HK-2 (cell line): Measurements from ENCODE around the gene ABTB2.
A peak's percentile ranks its signal among the peaks of the same experiment; 100 is the strongest.

Source experiments
- DNase-seq: peaks from one replicate; pipeline ENCODE4 v3.0.0-alpha.2; 2018; ENCODE audit not compliant: unreplicated experiment

The ABTB2 gene

DNA sequence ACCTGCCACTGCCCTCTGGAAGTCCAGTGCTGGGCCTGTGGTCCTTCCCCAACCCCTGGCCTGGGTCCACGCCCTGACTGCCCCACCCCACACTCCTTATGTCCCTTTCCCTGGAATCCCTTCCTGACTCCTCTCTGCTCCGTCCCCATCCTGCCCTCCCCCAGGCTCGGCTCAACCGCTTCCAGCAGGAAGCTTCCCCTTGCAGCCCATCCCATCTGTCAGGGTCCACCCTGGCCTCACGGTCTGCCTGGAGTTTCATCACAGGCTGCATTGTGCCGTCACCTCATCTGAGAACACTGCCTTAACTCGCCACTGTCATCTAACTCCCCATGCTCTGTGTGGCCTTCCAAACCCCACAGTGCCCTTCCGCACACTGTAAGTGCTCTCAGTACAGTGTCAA lies 188.1 kb downstream of the ABTB2 start:
- DNase-seq, result no peak

DNA sequence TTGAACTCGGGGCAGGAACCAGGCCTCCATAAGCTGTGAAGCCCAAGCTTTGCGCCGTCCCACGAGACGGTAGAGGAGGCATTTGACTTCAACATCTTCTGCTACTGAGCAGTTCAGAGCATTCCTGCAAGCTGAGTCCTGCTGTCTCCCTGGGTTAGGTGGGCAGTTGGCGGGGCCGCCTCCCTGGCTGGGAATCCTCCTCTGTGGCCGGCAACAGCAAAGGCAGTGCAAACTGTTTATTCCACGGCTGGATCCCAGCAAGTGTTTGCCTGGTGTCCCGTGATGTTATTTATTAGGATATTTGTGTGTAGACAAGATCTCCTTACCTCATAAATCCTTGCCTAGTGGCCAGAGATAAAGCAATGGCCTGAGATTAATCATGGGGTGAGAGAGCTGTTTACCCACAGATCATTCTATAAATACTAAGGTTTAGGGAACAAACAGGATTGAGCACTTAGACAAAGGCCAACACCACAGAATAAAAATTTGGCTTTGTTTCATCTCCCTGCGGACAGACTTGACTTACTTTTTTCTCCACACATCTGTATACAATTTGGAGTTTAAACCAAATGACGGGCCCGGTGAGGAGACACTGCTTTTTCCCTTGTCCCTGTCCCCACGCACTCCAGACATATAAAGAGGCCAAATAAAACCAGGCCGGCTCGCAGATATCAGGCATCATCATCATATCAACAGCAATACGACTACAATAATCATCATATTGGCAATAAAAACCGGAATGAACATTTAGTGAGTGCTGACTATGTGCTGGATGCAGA lies 189.0 kb downstream of the ABTB2 start:
- no peak for DNase-seq

DNA sequence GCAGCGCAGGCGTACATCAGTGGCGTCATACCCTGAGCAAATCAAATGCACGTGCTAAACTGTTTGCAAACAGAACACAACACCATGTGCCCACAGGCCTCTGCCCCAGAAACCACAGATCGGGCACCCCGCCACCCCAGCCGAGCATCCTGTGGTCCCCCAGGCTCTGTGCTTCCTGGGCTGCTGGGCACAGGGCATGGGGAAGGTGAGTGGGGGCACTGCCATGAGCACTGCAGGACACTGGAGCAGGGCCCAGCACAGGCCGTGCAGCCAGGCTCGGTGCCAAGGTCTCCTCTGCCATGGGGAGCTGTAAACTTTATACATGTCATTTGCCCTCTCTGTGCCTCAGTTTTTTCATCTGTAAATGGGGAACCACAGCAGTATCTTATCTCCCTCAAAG lies 189.8 kb downstream of the ABTB2 start:
- DNase-seq, result no peak

DNA sequence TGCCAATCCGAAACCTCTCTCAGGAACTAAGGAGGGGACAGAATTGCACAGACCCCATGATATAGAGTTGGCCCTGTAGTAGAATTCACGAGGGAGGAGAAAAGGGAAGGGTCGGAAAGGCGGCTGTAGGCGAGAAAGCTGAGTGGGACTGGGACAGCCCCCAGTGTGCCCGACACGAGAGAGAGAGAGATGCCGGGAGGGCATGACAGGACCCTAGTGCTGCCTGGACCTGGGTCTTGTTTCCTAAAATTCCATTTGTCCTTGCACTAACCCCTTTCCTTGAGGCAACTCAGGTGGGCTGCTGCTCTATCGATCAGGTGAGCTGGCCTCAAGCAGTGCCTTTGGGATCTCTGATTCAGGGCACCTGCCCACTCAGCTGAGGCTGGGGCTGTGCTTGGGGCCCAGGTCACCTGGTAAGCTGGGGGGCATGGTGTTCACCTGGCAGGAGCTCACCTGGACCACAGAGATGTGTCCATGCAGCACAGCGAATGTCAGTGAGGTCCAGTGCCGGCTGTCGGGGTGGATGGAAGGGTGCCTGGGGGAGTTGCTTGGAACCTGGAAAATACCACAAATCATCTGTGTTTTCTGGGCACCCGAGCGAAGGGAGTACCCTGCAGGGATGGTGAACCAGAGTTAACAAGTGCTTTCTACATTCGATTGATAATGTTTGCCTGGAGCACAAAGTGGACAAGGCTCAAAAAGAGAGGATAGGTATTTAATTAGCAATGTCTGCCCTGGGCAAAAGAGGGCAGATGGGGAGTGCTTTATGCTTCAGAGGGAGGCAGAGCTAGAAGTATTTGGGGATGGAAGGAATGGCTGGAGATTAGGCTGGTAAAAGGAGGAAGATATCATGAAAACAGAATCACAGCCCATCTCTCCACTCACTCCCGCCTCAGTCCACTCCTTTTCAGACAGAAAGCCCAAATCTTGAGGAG lies 190.7 kb downstream of the ABTB2 start:
- no peak for DNase-seq

DNA sequence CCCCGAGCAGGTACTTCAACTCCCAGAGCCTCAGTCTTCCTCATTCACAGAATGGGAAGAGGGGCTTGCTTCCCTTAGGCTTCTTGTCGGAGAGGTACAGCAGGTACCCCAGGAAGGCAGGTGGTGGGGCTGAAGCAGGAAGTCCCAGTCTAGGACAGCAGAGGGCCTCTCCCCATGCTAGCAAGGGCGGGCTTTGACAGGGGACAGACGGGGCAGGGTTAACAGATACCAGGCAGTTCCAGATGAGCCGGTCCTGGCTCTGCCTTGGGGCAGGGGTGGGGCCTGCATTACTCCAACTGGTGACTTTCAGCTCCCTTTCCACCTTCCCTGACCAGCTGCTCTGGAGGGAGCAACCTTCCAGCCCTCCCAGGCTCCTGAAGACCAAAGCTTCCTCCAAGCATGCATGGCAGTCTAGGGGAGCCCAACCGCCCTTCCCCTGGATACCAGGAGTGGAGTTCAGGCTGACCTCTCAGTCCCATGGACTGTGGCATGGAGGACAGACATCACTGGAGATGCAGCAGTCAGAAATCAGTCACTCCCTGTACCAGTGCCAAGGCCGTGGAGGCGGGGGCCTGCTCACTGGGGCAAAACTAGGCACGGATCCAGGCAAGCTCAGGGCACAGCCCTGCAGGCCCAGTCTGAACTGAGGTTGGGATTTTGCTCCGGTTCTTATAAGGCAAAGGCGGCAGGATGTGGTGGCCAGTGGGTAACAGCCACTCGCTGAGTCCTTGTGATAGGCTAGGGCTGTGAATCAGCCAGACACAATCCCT lies 191.8 kb downstream of the ABTB2 start:
- DNase-seq, result no peak

DNA sequence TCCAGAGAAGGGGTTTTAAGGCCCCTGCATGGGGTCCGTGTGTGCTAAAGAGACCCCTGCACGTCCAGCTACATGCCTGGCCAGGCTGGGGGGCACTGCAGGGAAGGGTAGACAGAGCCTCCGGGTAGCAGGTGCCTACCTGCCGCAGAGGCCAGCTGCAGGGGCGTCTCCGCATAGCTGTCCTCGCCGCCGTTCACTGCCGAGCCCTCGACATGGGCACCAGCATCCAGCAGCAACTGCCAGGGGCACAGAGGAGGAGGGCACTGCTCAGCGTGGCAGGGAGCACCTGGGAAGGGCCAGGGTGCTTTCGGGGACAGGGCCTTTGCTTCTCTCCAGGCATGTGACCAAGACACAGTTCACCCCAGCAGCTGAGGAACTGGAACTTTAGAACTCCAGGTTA lies 192.7 kb downstream of the ABTB2 start:
- no peak for DNase-seq

DNA sequence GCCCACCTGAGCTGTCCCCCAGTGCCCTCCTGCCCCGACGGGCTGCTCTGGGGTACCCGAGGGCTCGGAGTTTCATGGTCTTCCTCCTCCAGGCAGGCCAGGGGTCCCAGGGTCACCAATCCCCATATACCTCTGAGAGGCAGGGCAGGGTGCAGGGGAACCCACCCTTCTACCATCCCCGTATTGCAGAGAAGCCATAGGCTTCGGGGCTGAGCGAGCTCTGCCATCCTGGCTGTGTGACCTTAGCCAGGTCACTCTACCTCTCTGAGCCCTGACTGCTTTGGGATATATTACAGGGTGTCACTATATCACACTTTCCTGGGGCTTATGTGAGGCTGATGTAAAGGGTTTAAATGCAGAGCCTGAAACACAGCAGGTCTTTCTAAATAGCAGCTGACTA lies 195.0 kb downstream of the ABTB2 start:
- no peak for DNase-seq

DNA sequence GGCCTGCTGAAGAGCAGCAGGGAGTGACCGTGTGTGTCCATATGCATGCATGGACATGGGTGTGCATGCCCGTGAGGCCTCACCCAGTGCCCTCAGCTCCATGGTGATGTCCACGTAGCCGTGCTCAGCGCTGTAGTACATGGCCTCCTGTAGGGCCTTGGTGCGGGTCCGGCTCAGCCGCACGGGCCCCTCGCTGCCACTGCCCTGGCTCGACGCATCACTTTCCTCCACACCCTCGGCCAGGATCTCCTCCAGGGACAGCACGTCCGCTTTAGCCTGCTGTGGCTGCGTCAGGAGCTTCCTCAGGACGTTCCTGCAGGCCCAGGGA lies 195.4 kb downstream of the ABTB2 start:
- no peak for DNase-seq

DNA sequence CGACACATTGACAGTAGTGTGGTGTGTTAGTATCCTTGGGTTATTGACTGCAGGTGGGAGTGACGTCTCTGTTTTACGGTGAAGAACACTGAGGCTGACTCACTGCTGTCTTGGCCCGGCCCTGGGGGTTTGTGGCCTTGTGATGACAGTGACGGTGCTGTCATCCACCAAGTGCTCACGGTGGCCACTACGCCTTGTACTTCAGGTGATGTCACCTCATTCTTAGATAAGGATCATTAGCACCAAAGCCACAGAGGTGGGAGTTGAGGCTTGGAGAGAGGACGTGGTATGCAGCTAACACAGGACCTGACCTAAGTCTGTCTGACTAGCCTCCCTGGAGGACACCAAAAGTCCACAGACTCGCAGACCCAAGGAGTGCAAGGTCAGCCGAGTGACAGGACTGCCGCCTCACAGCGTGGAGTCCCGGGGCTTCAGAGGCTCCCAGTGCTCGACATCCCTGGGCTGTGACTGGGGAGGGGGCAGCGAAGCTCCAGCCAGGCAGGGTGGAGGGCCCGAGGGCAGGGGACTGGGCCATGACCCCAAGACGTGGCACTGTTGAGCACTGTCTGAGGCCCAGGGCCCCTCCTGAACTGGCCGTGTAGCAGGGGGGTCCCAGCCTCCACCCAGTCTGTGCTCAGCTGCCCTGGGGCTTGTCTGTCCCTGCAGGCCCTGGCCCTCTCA lies 195.9 kb downstream of the ABTB2 start:
- peak; percentile 82 for DNase-seq

DNA sequence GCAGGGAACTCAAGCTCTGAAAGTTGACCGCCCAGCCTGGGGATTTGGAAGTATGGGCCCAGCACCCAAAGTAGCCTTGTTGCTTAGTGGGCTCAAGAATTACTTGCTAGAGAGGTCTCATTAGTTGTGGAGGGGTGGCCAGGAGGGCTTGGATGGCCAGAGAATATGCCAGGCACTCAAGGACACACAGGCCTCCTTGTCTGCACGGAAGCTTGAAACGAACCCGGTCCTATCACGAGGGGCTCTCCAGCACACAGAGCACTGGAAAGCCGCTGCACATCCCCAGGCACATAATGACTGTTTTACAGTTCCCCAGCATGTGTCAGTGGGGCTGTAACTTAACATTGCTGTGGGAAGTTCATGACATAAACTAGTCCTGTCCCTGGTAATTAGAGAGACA lies 196.4 kb downstream of the ABTB2 start:
- DNase-seq, result no peak

DNA sequence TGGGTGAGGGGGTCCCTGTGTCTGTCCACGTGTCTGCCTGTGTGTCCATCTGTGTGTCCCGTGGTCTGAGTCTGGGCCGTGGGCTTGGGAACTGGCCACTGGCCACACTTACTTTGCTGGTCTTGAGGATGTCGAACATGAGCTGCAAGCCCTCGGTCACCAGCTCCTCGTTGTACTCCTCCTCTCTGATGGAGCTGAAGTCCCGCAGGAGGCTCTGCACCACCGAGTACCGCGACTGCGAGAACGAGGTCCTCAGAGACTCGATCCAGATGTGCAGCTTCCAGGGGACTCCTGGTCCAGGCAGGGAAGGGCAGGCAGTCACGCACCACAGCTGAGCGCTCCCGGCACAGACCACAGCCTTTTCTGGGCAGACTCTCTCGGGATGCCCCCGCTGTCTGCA lies 197.0 kb downstream of the ABTB2 start:
- no peak for DNase-seq

DNA sequence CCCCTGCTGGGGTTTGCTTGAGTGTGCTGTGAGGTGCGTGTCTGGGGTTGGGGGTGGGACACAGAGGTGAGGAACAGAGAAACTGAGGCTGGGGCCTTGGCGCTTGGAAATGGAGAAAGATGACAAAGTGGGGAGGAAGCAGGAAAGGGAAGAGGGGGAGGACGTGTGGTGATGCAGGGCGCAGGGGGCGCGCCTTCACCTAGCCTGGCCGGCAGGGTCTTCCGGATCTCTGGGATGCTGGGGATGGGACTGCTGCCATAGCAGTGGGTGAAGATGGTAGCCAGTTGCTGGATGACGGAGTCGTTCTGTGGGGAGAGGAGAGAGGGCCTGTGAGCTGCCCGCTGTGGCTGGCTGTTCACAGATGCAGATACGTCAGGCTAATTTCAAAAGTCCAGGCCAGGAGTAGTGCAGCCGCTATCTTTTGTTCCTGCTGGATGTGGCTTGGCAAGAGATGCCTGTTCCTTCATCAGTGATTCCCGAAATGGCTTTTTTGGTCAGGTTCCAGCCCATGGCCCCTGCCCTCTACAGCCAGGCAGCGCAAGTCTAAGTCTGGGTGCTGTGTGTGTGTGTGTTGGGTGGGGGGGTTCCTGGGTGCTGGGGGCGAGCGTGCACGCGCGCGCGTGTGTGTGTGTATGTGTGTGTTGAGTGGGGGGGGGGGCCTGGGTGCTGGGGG lies 197.6 kb downstream of the ABTB2 start:
- no peak for DNase-seq

DNA sequence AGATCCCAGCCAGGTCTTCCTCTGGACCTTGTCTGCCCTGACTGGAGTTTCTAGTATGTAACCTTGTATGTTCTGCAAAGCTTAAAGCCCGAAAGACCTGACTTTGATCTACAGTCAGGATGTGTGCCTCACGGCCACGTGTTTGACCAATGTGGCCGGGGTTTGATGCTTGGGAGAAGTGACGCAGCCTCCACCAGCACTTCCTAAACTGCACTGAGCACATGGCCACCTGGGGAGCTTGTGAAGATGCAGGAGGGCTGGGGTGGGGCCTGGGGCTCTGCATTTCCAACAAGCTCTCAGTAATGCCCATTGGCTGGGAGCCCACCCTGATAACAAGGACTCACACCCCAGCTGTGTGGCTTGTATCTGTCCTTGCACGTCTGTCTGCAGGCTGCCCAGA lies 199.1 kb downstream of the ABTB2 start:
- DNase-seq, result no peak

DNA sequence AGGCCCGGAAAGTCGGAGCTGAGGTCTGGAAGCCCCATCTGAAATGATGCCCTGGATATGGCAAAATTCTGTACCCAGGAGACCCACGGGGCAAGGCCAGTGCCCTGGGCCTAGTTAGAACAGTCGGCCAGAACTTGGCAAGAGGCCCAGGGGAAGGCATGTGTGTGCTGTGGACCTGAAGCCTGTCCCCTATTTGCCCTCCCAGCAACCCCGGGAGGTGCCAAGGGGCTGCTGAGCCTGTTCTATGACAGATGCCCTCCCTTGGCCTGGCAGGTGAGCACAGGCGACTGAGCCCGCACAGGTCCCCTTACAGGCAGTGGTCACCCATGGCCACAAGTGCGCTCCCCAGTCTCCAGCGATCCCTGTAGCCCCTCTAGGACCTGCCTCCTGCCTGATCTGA lies 200.6 kb downstream of the ABTB2 start:
- DNase-seq, result no peak

DNA sequence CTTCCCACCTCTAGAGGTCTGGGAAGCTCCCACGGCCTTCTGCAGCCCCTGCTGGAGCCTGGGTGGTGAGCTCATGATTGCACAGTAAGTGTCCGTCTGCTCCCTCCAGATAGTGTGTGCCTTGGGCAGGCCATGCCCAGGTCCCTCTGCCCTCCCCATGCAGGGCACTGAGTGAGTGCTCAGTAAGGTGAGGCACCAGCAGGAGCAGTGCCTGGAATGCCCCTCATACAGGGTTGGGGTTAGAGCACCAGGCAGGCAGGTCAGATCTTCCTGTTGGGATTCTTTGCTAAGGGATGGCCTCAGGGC lies 202.1 kb downstream of the ABTB2 start:
- no peak for DNase-seq

DNA sequence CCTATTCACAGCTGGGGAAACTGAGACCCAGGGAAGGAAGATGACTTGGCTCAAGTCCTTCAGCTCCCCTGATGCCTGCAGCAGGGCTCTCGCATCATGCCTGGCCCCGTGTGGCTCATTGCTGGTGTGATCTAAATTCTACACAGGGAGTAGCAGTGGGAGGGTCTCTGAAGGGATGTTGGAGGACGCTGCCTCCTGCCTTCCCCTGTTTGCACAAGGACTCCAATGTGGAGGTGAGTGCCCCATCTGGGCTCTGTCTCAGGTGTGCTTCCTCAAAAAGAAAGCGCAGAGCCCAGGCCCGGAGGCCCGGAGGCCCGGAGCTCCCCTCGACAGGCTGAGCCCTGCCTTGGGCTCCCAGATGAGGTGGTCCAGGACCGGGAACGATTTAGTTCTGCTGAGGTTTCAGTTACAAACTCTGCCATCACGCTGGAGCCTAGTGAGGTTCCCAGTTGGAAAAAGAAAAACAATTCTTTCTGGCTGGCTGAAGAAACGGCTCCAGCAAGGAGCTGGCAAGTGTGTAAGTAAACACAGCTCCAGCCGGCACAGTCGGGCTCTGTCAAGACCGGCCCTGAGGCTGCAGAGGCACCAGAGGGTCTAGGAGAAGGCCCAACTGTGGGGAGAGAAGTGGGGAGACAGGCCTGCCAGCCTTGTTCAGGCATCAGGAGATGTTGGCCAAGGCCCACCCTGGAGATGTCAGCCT lies 202.6 kb downstream of the ABTB2 start:
- DNase-seq, result no peak

DNA sequence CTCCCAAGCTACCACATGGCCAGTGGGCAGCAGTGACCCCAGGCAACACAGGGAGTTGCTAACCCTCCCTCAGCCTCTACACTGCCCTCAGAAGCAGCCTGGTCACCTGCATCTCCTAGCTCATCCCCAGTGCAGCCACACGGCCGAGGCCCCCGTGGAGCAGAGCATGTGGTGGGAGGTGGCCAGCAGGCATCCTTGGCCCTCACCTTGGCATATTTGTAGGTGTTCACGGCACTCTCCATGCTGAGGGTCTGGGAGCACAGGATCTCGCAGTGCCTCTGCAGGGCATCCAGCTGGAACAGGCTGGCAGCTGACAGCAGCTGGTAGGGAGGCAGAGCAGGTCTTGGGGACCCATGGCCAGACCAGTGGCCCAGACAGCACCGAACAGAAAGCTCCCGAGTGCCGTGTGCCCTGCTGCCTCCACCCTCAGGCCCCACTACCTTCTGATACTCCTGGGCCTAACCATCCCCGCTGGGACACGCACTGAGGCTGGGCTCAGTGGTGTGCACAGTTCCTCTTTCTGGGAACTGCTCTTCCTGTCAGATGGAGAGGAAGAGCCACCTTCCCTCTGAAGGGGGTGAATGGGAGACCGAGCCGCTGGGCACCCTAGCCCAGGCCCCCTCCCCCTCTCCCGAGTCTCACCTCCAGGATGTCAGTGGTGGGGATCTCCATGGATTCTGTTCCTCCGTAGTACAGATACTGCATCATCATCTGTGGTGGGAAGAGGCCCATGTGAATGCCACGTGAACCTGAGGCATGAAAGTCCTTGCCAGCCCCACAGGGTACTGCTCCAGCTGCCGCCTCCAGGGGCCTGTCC lies 203.5 kb downstream of the ABTB2 start:
- no peak for DNase-seq

DNA sequence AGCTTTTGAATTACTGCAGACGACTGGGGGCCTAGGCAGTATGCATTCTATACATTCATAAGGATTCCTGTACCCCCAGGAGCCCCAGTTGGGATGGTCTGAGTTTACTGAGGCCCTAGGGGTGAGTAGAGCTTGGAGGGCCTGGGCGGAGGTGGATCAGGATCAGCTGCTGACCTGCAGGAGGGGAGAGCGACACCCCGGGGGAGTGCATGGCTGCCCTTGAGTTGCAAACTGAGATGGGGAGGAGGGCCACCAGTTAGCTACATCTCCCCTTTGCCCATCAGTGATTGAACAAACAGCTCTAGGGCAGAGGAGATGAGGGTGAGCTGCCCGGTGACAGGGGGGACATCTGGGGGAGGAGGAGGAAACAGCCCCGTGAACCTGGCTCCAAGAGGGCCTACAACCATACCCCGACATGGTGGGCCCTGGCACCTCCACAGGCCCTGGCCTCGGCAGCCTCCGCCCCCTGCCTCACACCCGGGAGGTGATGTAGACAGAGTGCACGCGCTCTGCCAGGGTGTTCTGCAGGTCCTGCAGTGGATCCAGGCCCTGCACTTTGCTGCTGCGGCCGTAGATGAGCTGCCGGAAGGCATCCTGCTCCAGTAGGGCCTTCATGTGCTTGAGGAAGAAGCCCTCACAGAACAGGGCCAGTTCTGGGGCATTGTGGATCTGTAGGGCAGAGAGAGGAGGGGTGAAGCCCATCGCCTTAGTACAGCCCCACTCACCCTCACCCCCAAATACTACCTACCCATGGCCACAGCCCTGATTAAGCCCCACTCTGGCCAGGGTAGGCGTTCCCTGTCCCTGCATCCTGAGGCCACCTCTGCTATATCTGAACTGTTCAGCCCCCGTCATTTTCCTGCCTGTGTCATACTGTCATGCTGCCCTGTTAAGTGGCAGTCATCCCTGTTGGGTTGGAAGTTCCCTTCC lies 205.6 kb downstream of the ABTB2 start:
- no peak for DNase-seq

DNA sequence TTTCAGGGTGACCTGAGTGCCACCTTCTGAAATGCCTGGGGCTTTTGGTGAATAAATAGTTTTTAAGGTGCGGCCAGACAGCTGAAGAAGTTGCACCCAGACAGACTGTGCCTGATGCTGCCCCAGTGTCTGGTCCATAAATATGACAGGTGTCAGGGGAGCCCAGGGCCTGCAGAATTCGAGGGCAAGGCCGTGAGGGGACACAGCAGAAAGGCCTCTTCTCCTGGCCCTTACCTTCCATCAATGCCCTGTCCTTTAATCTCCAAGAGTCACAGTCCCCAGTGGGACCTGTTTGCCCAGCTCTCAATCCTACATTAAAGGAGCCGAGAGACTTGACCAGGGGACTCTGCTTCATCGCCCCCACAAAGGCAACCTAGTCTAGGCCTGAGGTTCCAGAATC lies 206.6 kb downstream of the ABTB2 start:
- no peak for DNase-seq
